ENCODE measurements around the gene PRL.

- TF ChIP-seq CTCF (conservative IDR thresholded peaks at IDR 0.05 in 1 of 2, IDR thresholded peaks at IDR 0.05 in 1 of 2; ENCODE audit: low read depth in 1 of 2, low read length in 2 of 2) (no peak), EZH2 (IDR thresholded peaks at IDR 0.05; ENCODE audit: low read length, missing control alignments) (no peak)
Observed at GRCh38 chr6:22295145-22295544, 1.7 kb downstream of the PRL start.
